ENCODE results near the gene DMD. TPM values are rescaled to one million over a fixed set of nuclear protein-coding genes. Genes with fewer than 3 reads are reported as not detected.

Gene DMD
- total and polyA plus RNA-seq, 2 experiments from 2014 or later: 1.5 to 2.0 TPM

GRCh38 chrX:33207056-33207455, 4.3 kb downstream of the DMD start:
- H3K79me2 ChIP-seq (ENCODE audit: insufficient read depth): no peaks in the 10 kb centered on the region
- no peaks in the 10 kb centered on the region for H3K27me3 ChIP-seq (replicated peaks; ENCODE audit: insufficient read depth)
- H3K4me3 ChIP-seq: no peak overlapping the region
- H3K4me1 ChIP-seq (ENCODE audit: insufficient read depth): no peaks in the 10 kb centered on the region
- no peaks in the 10 kb centered on the region for H3K9me3 ChIP-seq (ENCODE audit: low read depth)
- no peaks in the 10 kb centered on the region for H3K9me2 ChIP-seq (ENCODE audit: insufficient read depth)
- H3F3A ChIP-seq (ENCODE audit: insufficient read depth): no peaks in the 10 kb centered on the region
- no peak overlapping the region for H3K9ac ChIP-seq
- H4K20me1 ChIP-seq (ENCODE audit: insufficient read depth): no peaks in the 10 kb centered on the region
- H3K4me2 ChIP-seq (ENCODE audit: unreplicated experiment): no peak overlapping the region
- 0 to 5% methylated on average over 1 of the region's 1 CpG for WGBS, 2 experiments (ENCODE audit: low coverage in 1 of 2, low lambda C conversion rate in 2 of 2, missing lambda C conversion rate in 2 of 2)
- DNase-seq: no peak
- no peak overlapping the region for H2AFZ ChIP-seq
- no peak overlapping the region for H3K27ac ChIP-seq
- in situ Hi-C loops (cut with MboI): no loop called here
- TF ChIP-seq EZH2phosphoT487 (IDR thresholded peaks at IDR 0.05; ENCODE audit: insufficient read depth, low read depth): no peak
- TF ChIP-seq EZH2 (IDR thresholded peaks at IDR 0.05; ENCODE audit: insufficient read depth, poor library complexity, severe bottlenecking): no peak
- no peaks in the 10 kb centered on the region for H3K36me3 ChIP-seq (ENCODE audit: low read depth)

GRCh38 chrX:33205321-33205720, 6.0 kb downstream of the DMD start:
- WGBS, 2 experiments (ENCODE audit: low coverage in 1 of 2, low lambda C conversion rate in 2 of 2, missing lambda C conversion rate in 2 of 2): 6 to 17% methylated on average over 3 of the region's 3 CpGs
- Histone ChIP-seq H4K20me1 (ENCODE audit: insufficient read depth) (no peaks in the 10 kb centered on the region), H3K9me3 (ENCODE audit: low read depth) (no peaks in the 10 kb centered on the region), H3K4me3 (no peak overlapping the region), H3K9ac (no peak overlapping the region), H2AFZ (no peak overlapping the region), H3K4me1 (ENCODE audit: insufficient read depth) (no peaks in the 10 kb centered on the region), H3K27me3 (replicated peaks; ENCODE audit: insufficient read depth) (no peaks in the 10 kb centered on the region), H3K27ac (no peak overlapping the region), H3F3A (ENCODE audit: insufficient read depth) (no peaks in the 10 kb centered on the region), H3K79me2 (ENCODE audit: insufficient read depth) (no peaks in the 10 kb centered on the region), H3K4me2 (ENCODE audit: unreplicated experiment) (no peak overlapping the region), H3K36me3 (ENCODE audit: low read depth) (no peaks in the 10 kb centered on the region), H3K9me2 (ENCODE audit: insufficient read depth) (no peaks in the 10 kb centered on the region)
- TF ChIP-seq EZH2 (IDR thresholded peaks at IDR 0.05; ENCODE audit: insufficient read depth, poor library complexity, severe bottlenecking) (no peak), EZH2phosphoT487 (IDR thresholded peaks at IDR 0.05; ENCODE audit: insufficient read depth, low read depth) (no peak)
- DNase-seq: no peak
- in situ Hi-C loops (cut with MboI): no loop called here

- Histone ChIP-seq H3K9me2 (ENCODE audit: insufficient read depth) (no peaks in the 10 kb centered on the region), H3K9ac (no peak overlapping the region), H3F3A (ENCODE audit: insufficient read depth) (no peaks in the 10 kb centered on the region), H3K4me2 (ENCODE audit: unreplicated experiment) (no peak overlapping the region), H3K4me3 (no peak overlapping the region), H3K4me1 (ENCODE audit: insufficient read depth) (no peaks in the 10 kb centered on the region), H3K27ac (no peak overlapping the region), H3K36me3 (ENCODE audit: low read depth) (no peaks in the 10 kb centered on the region), H2AFZ (no peak overlapping the region), H3K27me3 (replicated peaks; ENCODE audit: insufficient read depth) (no peaks in the 10 kb centered on the region), H3K79me2 (ENCODE audit: insufficient read depth) (no peaks in the 10 kb centered on the region), H3K9me3 (ENCODE audit: low read depth) (no peaks in the 10 kb centered on the region), H4K20me1 (ENCODE audit: insufficient read depth) (no peaks in the 10 kb centered on the region)
- no peak for DNase-seq
- in situ Hi-C loops (cut with MboI): no loop called here
- WGBS, 2 experiments (ENCODE audit: low coverage in 1 of 2, low lambda C conversion rate in 2 of 2, missing lambda C conversion rate in 2 of 2): 33 to 40% methylated on average over 5 of the region's 5 CpGs
- TF ChIP-seq EZH2phosphoT487 (IDR thresholded peaks at IDR 0.05; ENCODE audit: insufficient read depth, low read depth) (no peak), EZH2 (IDR thresholded peaks at IDR 0.05; ENCODE audit: insufficient read depth, poor library complexity, severe bottlenecking) (no peak)
Measured at GRCh38 chrX:33204889-33205288, 6.5 kb downstream of the DMD start.

- 13 to 19% methylated on average over 7 to 8 of the region's 8 CpGs for WGBS, 2 experiments (ENCODE audit: low coverage in 1 of 2, low lambda C conversion rate in 2 of 2, missing lambda C conversion rate in 2 of 2)
Measured at GRCh38 chrX:33198561-33199279, 12.6 kb downstream of the DMD start.

More at GRCh38 chrX:33198561-33199279, 12.6 kb downstream of the DMD start:
- TF ChIP-seq EZH2phosphoT487 (IDR thresholded peaks at IDR 0.05; ENCODE audit: insufficient read depth, low read depth) (no peak), EZH2 (IDR thresholded peaks at IDR 0.05; ENCODE audit: insufficient read depth, poor library complexity, severe bottlenecking) (no peak)
- no peak overlapping the region for H3K4me2 ChIP-seq (ENCODE audit: unreplicated experiment)
- H4K20me1 ChIP-seq (ENCODE audit: insufficient read depth): no peaks in the 10 kb centered on the region
- H3K4me1 ChIP-seq (ENCODE audit: insufficient read depth): no peaks in the 10 kb centered on the region
- DNase-seq: no peak
- H3K36me3 ChIP-seq (ENCODE audit: low read depth): no peaks in the 10 kb centered on the region
- no peaks in the 10 kb centered on the region for H3F3A ChIP-seq (ENCODE audit: insufficient read depth)
- in situ Hi-C loops (cut with MboI): no loop called here
- no peak overlapping the region for H2AFZ ChIP-seq
- H3K9ac ChIP-seq: no peak overlapping the region
- H3K27me3 ChIP-seq (replicated peaks; ENCODE audit: insufficient read depth): no peaks in the 10 kb centered on the region
- H3K9me2 ChIP-seq (ENCODE audit: insufficient read depth): no peaks in the 10 kb centered on the region
- no peaks in the 10 kb centered on the region for H3K79me2 ChIP-seq (ENCODE audit: insufficient read depth)
- no peak overlapping the region for H3K4me3 ChIP-seq
- no peak overlapping the region for H3K27ac ChIP-seq
- no peaks in the 10 kb centered on the region for H3K9me3 ChIP-seq (ENCODE audit: low read depth)

Measured in GM23248 (cell line).